Hepatocyte (in vitro differentiated cells): Measurements from ENCODE around the gene RBMS1. TPM values are rescaled to one million over a fixed set of nuclear protein-coding genes. Genes with fewer than 3 reads are reported as not detected.

ENCODE experiments used
- DNase-seq: peaks from one replicate; pipeline ENCODE4 v3.0.0-alpha.2; 2016; ENCODE audit warnings: low spot score
- H2AFZ ChIP-seq: fragments of 200-600 bp; sonication (generic); 2 replicates; pipeline ENCODE4 v1.6.0; 2016; ENCODE audit warnings: antibody characterized with exemption, mild to moderate bottlenecking
- H3K27ac ChIP-seq: fragments of 200-600 bp; sonication (generic); 2 replicates; pipeline ENCODE4 v1.5.1; 2016; ENCODE audit warnings: mild to moderate bottlenecking
- H3K27me3 ChIP-seq: fragments of 200-600 bp; sonication (generic); 2 replicates; pipeline ENCODE4 v1.6.1; 2016
- H3K36me3 ChIP-seq: fragments of 200-600 bp; sonication (generic); replicated peaks from 2 replicates; pipeline ENCODE4 v1.5.1; 2016; ENCODE audit warnings: low read depth; ENCODE audit not compliant: insufficient read depth
- H3K4me1 ChIP-seq: fragments of 200-600 bp; sonication (generic); 2 replicates; pipeline ENCODE4 v1.5.1; 2016; ENCODE audit warnings: mild to moderate bottlenecking, moderate library complexity; ENCODE audit not compliant: insufficient read depth
- H3K4me2 ChIP-seq: fragments of 200-600 bp; sonication (generic); 2 replicates; pipeline ENCODE4 v1.6.0; 2016
- H3K4me3 ChIP-seq: fragments of 200-600 bp; sonication (generic); 2 replicates; pipeline ENCODE4 v1.5.1; 2016; ENCODE audit warnings: mild to moderate bottlenecking
- H3K79me2 ChIP-seq: fragments of 200-600 bp; sonication (generic); 2 replicates; pipeline ENCODE4 v1.6.0; 2017; ENCODE audit warnings: mild to moderate bottlenecking
- H3K9me2 ChIP-seq: fragments of 200-600 bp; sonication (generic); replicated peaks from 2 replicates; pipeline ENCODE4 v1.6.0; 2017; ENCODE audit warnings: mild to moderate bottlenecking; ENCODE audit not compliant: insufficient read depth
- H3K9me3 ChIP-seq: fragments of 200-600 bp; sonication (generic); 2 replicates; pipeline ENCODE4 v1.5.1; 2016; ENCODE audit warnings: low read depth, mild to moderate bottlenecking
- H4K20me1 ChIP-seq: fragments of 200-600 bp; sonication (generic); 2 replicates; pipeline ENCODE4 v1.6.0; 2016; ENCODE audit warnings: mild to moderate bottlenecking; ENCODE audit not compliant: insufficient read depth, poor library complexity, severe bottlenecking
- EZH2 ChIP-seq: fragments of 200-600 bp; sonication (generic); IDR thresholded peaks from 2 replicates; pipeline ENCODE4 v1.6.1; 2016; ENCODE audit warnings: antibody characterized with exemption, mild to moderate bottlenecking, borderline replicate concordance
- EZH2phosphoT487 ChIP-seq: fragments of 200-600 bp; sonication (generic); IDR thresholded peaks from one replicate; pipeline ENCODE4 v1.6.1; 2018; ENCODE audit warnings: antibody characterized with exemption, mild to moderate bottlenecking, low read depth, moderate library complexity; ENCODE audit not compliant: unreplicated experiment, severe bottlenecking
- WGBS: methylation state at CpG from one replicate; pipeline ENCODE4 v1.1.6; 2016; ENCODE audit warnings: low lambda C conversion rate; ENCODE audit errors: missing lambda C conversion rate; 5-methylcytosine and 5-hydroxymethylcytosine counted together
- polyA plus RNA-seq: library from polyadenylated mRNA; unstranded; fragments of >200 nt; fragmentation: Nextera tagmentation; extraction: Ambion mirVana; gene quantifications from 2 replicates; pipeline ENCODE4 v1.2.1, GENCODE V29; 2016
- total RNA-seq: library from RNA; depleted of rRNA; stranded (reverse); fragments of >200 nt; gene quantifications from 2 replicates; pipeline ENCODE4 v1.2.3, GENCODE V29; 2014
- TF ChIP-seq, protein P1 (sequence below): fragments of 200-600 bp; sonication (generic); IDR thresholded peaks from 2 replicates; pipeline ENCODE4 v1.5.1; 2016; ENCODE audit warnings: antibody characterized with exemption, mild to moderate bottlenecking; ENCODE audit not compliant: poor library complexity

The RBMS1 gene
- total and polyA plus RNA-seq, 2 experiments from 2014 or later = 87.9 to 103 TPM

DNA sequence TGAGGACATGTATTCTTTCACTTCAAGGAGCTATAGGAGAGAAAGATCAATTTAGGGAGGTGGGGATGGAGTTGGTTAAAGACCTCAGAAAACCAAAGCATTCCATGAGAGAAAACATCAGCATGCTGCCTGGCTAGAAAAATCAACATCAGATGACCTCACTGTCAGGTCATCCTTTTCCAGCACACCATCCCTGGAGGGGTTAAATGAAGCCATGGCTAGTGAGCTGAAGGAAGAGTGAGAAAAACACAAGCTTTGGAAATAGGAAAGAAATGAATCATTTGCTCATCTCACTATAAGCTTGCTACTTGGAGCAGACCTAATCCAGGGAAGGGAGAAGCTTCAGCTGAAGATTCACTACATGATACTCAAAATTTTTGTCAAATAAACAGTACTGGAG, 184.0 kb downstream of the RBMS1 start:
- peaks cover 9% of the 10 kb centered on the region for H3K4me1 ChIP-seq
- H3K4me2 ChIP-seq = no peak overlapping the region
- peaks cover 20% of the 10 kb centered on the region for H3K79me2 ChIP-seq
- H3K27me3 ChIP-seq = no peaks in the 10 kb centered on the region
- H2AFZ ChIP-seq = no peak overlapping the region
- H3K4me3 ChIP-seq = no peak overlapping the region
- DNase-seq = no peak
- H3K9me2 ChIP-seq = no peaks in the 10 kb centered on the region
- H3K36me3 ChIP-seq = no peaks in the 10 kb centered on the region
- no peaks in the 10 kb centered on the region for H4K20me1 ChIP-seq
- no peak overlapping the region for H3K27ac ChIP-seq
- no peaks in the 10 kb centered on the region for H3K9me3 ChIP-seq
- no peak for TF ChIP-seq EZH2phosphoT487
- no peak for TF ChIP-seq EZH2
- TF ChIP-seq, protein P1, sequence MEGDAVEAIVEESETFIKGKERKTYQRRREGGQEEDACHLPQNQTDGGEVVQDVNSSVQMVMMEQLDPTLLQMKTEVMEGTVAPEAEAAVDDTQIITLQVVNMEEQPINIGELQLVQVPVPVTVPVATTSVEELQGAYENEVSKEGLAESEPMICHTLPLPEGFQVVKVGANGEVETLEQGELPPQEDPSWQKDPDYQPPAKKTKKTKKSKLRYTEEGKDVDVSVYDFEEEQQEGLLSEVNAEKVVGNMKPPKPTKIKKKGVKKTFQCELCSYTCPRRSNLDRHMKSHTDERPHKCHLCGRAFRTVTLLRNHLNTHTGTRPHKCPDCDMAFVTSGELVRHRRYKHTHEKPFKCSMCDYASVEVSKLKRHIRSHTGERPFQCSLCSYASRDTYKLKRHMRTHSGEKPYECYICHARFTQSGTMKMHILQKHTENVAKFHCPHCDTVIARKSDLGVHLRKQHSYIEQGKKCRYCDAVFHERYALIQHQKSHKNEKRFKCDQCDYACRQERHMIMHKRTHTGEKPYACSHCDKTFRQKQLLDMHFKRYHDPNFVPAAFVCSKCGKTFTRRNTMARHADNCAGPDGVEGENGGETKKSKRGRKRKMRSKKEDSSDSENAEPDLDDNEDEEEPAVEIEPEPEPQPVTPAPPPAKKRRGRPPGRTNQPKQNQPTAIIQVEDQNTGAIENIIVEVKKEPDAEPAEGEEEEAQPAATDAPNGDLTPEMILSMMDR = no peak

GRCh38 chr2:160308915-160309314, 184.7 kb downstream of the RBMS1 start:
- Histone ChIP-seq H3K27me3 (no peaks in the 10 kb centered on the region), H4K20me1 (no peaks in the 10 kb centered on the region), H3K9me3 (no peaks in the 10 kb centered on the region), H3K4me2 (no peak overlapping the region), H3K27ac (no peak overlapping the region), H2AFZ (no peak overlapping the region), H3K4me1 (peaks cover 10% of the 10 kb centered on the region), H3K79me2 (peaks cover 20% of the 10 kb centered on the region), H3K36me3 (no peaks in the 10 kb centered on the region), H3K4me3 (no peak overlapping the region), H3K9me2 (no peaks in the 10 kb centered on the region)
- TF ChIP-seq EZH2phosphoT487 (no peak), EZH2 (no peak)
- TF ChIP-seq, protein P1 = no peak
- DNase-seq = no peak
- WGBS = 91% methylated on average over 5 of the region's 5 CpGs

- Histone ChIP-seq H3K27ac (no peak overlapping the region), H3K9me3 (no peaks in the 10 kb centered on the region), H3K27me3 (no peaks in the 10 kb centered on the region), H3K4me2 (no peak overlapping the region), H3K9me2 (no peaks in the 10 kb centered on the region), H2AFZ (no peak overlapping the region), H3K36me3 (no peaks in the 10 kb centered on the region), H3K79me2 (peaks cover 24% of the 10 kb centered on the region), H3K4me1 (peaks cover 12% of the 10 kb centered on the region), H3K4me3 (no peak overlapping the region), H4K20me1 (no peaks in the 10 kb centered on the region)
- TF ChIP-seq EZH2phosphoT487 (no peak), EZH2 (no peak)
- TF ChIP-seq, protein P1 = no peak
- whole genome bisulfite sequencing = 98% methylated on average over 3 of the region's 3 CpGs
- DNase-seq = no peak
Observed at GRCh38 chr2:160308476-160308875, 185.1 kb downstream of the RBMS1 start.

GRCh38 chr2:160306985-160307384, 186.6 kb downstream of the RBMS1 start:
- no peaks in the 10 kb centered on the region for H4K20me1 ChIP-seq
- H3K9me2 ChIP-seq = no peaks in the 10 kb centered on the region
- no peak for DNase-seq
- peaks cover 27% of the 10 kb centered on the region for H3K79me2 ChIP-seq
- no peaks in the 10 kb centered on the region for H3K36me3 ChIP-seq
- H3K4me3 ChIP-seq = no peak overlapping the region
- H3K4me2 ChIP-seq = peak overlapping the region; percentile 25
- TF ChIP-seq EZH2 (no peak), EZH2phosphoT487 (no peak)
- TF ChIP-seq, protein P1 = no peak
- H3K9me3 ChIP-seq = no peaks in the 10 kb centered on the region
- H2AFZ ChIP-seq = no peak overlapping the region
- 62% methylated on average over 10 of the region's 10 CpGs for WGBS
- H3K27ac ChIP-seq = peak overlapping the region; percentile 41
- peaks cover 12% of the 10 kb centered on the region for H3K4me1 ChIP-seq
- no peaks in the 10 kb centered on the region for H3K27me3 ChIP-seq
